ENCODE results near the gene ADAMTSL2.
A peak's percentile ranks its signal among the peaks of the same experiment; 100 is the strongest.

ADAMTSL2 gene

DNA sequence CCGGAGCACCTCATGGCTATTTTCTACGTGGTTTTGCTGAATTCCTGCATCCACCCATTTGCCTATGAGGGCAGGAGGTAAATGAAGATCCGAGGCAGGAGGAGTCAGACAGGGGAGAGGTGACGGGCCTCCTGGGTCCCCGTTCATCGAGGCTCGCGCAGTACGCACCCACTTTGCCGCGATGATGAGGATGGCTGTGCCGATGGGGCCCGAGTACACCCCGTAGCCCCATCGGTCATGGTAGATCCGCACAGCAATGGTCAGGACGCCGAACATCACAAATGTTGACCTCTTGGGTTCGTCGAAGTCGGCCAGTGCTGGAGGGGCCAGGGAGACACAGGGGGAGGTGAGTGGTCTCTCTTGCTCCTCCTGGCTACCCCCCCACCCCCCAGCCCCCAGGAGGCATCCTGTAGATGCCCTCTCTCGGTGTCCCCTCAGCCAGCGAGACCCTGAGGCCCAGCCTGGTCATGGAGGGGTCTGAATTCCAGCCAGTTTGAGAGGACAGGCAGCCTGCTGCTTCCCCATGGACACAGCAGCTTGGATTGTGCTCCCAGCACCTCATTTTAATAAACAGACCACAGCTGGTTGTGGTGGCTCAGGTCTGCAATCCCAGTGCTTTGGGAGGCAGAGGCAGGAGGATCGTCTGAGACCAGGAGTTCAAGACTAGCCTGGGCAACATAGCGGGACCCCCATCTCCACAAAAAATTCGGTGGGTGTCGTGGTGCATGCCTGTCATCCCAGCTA is 15.6 kb upstream of the ADAMTSL2 start:
- DNase-seq, result no peak

DNA sequence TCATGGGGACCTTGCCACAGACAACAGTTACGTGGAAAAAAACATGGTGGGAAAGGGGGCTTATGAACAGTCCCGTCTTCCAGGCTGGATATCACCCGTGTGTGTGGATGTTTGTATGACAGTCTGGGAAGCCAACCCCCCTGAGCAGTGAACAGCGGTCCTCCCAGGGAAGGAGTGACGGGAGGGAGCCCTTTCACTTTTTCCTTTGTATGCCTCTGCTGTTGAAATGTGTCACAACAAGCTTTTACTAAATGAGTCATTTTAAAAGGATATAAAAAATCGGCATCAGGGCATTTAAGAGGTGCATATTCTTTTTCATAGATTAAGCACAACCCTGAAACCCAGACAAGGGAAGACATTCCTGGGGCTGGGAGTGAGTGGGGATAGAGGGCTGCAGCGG is 14.8 kb upstream of the ADAMTSL2 start:
- no peak for DNase-seq

DNA sequence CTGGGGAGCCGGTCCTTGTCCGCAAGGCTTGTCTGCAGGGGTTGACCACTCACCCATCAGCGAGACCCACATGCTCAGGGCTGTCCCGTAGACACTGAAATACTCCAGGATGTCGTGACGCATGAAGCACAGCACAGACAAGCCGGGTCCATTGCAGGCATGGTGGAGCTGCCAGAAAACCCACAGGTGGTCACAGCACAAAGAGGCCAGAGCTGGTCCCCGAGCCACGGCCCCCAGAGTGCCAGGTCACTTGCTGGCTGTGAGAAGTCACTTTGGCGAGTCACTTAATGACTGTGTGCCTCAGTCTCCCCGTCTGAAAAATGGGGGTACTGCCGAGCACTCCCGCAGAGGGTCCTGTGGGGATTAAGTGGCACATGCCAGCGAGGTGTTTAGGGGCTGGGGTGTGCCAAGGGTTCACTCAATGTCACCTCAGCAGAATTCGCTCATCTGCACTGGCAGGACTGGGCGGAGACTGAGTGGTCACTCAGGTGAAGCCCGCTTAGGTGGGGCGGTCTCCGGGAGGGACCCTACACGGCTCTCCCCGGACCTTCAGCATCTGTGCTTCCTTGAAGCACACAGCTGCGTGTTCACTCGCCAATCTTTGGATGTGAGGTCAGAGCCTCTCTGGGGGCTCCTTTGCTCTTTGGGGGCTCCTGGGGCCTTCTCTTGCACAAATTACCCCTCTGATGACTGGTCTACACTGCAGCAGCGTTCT is 14.2 kb upstream of the ADAMTSL2 start:
- no peak for DNase-seq

DNA sequence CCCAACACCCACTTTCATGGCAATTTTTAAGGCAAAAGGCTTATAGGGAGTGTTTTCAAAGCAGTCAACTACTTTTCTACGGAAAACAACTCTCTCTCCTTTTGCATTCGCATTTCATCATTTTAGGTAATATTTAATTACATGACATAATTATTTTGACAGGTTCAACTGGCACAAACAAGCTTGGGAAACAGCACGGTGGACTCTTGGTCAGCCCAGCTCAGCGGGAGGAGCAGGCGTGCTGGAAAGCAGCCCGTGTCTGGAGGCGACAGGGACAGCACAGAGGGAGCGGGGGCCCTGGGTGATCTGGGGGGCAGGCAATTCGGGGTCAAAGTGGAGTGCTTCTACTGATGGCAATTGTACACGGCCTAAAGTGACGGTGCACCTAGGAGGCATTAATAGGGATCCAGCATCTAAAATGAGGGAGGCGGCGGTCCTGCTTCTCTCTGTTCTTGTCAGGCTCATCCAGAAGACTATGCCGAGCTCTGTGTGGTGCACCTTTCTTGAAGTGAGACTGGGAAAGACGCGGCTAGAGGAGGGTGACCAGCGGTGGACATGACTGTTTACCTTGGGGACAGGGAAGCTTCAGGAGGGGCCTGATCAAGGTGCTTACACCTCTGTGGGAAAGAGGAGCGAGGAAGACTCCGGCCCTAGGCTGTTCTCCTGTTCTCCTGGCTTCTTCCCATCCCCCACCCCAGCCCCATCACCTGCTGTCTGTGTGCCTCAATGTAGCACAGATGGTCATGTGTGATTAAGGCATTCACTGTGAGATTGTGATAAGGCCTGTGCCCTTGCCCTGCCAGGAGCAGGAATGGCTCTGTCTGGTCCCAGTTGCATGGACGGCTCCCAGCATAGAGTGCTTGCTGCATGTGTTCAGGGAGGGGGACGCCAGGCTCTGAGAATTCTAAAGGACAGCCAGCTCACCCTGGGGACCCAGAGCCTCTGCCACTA is 13.1 kb upstream of the ADAMTSL2 start:
- DNase-seq, result no peak

DNA sequence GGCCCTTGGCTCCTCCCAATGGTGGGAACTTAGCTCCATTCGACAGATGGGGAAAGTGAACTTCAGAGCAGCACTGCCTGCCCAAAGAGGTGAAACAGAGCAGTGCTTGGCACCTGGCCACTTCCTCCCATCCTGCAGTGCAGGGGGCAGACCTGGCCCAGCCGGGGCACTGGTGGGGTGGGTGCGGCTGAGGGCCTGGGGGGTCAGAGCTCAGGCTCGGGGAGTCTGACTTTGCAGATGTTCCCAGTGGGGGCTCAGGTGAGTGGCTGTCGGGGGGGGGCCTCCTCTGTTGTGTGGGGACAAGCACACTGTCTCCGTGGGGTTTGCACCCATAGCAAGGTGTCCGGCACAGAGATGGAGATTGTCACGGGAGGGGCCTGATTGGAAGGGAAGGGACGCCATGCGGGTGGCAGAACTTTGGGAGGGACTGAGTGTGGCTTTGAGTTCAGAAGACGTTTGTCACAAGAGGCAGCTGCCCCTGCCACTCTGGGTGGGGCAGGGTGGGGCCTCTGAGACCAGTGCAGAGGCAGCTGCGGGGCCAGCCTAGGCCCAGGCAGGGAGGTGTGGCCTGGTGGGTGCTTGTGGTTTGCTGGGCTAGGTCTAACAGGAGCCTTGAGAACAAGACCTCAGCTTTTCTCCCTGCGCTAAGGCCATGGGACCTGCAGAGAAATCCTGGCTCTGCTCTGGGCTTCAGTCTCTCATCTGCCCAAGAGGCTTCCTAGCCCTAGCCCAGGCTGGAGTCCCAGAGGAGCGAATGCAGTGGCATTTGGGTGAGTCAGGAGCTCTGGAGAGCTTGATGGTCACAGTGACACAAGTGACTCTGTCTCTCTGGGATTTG is 12.2 kb upstream of the ADAMTSL2 start:
- no peak for DNase-seq

DNA sequence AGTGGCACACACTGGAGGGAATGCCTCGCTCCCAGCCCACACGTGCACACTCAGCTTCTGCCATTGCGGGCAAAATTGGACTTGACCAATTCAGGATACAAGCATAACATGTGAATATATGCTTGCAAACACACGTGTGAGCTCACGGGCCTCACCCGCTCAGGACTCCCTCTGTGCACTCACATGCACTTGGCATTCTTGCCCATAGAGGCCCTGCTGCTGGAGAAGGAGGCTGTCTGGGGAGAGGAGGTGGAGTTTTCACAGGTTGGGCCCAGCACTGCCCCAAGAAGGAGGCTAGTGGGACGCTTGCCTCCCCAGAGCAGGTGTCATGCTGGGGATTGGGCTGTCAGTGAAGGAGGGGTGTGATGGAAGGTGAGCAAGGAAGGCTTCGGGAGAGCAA is 11.4 kb upstream of the ADAMTSL2 start:
- DNase-seq, result no peak

DNA sequence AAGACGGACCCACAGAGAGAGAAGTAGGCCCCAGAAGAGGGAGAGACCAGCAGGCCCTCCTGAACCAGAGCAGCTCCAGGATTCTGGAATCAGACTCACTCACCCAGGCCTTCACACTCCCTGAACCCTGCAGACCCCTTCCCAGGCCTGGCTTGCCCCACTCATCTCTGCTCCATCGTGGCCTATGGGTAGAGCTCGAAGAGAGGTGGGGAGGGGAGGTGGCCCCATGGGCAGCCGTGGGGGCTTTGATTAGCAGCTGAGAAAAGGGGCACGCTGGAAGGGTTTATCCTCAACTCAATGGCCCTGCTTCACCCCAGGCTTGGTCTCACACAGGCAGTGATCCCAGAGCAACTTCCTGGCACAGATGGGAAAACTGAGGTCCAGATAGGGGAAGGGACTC is 10.4 kb upstream of the ADAMTSL2 start:
- DNase-seq, result no peak

DNA sequence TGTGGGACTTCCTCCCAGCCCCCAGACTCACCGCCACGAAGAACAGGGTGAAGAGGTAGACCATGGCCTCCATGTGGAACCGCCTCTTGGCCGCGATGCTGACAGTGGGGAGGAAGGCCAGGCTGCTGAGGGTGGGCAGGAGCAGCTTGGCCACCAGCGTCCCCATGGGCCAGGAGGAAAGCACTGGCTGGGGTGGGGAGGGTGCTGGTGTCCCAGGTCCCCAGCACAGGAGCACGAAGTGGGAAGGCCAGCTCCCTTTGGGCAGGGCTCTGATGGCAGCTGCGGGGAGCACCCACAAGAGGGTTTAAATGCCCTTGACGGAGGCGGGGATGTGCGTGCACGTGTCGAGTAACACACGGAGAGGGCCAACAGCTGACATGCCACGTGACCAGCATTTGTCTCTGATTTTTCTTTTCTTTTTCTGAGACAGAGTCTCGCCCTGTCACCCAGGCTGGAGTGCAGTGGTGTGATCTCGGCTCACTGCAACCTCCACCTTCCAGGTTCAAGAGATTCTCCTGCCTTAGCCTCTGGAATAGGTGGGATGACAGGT is 9.8 kb upstream of the ADAMTSL2 start, which contains the start of gene MYMK:
TSS of gene MYMK (minus strand) at position 281 of the 550 bp plus-strand sequence. CDS start at position 166, 115 bp downstream.
- no peak for DNase-seq

DNA sequence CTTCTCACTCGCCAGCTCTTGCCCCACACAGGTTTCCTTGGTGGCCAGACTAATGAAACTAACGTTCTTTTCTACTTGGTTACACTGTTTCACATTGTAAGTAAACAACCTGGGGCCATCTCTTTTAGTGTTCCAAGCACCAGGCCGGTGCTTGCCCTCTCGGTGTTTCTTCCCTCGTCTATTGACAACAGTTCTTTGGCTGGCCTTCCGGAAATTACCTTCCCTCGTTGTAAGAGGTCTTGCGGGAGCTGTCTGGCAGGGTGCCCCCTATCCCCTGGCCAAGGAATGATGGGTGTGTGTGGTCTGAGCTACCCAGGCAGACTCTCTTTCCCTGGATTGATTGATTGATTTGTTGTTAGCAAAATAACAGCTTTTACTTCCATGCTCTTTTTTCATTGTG is 8.8 kb upstream of the ADAMTSL2 start:
- no peak for DNase-seq

DNA sequence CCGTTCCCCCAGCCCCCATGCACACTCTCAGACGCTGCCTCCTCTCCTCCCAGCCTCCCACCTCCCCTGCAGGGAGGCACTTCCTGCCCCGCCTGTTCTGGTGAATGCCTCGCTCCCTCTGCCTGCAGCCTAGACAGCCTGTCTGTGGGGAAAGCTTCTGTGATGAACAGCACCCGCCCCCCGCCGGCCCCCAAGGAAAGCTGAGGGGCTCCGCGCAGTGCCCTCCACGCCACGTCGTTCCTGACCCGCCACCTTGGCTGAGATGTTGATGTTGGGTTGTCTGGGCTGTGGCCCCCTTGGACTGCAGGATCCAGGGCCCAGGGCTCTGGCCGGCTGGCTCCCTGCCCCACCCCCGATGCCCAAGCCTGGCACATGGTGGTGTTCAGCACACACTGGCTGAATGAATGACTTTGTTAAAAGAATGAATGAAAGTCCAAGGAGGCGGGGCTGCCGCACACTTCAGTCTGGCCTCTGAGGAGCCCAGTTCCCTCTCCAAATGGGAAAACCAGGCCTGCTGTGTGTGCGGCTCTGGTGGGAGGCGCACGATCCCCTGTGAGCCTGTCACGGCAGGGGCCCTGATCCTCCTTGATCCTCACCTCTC is 7.7 kb upstream of the ADAMTSL2 start:
- DNase-seq, result no peak

DNA sequence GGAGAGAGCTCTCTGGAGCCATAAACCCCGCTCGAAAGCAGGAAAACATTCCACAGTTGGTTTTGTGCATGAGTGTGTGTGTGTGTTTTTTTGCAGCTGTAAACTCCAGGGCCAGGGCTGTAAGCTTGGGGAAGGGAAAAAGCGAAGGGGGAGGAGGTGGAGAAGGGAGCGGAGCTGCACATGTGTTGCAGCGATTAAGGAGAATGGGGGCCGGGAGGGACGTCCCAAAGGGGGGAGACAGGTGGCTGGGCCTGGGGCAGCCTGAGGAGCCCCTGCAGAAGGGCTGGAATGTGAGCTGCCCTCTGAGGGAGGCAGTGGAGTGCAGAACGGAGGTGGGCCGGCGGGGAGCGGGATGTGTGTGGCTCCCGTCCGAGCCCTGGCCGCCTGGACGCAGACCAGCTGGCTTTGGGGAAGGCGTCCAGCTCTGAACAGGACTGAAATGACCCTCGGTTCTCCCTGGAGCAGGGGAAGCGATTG is 7.0 kb upstream of the ADAMTSL2 start:
- DNase-seq, result no peak

DNA sequence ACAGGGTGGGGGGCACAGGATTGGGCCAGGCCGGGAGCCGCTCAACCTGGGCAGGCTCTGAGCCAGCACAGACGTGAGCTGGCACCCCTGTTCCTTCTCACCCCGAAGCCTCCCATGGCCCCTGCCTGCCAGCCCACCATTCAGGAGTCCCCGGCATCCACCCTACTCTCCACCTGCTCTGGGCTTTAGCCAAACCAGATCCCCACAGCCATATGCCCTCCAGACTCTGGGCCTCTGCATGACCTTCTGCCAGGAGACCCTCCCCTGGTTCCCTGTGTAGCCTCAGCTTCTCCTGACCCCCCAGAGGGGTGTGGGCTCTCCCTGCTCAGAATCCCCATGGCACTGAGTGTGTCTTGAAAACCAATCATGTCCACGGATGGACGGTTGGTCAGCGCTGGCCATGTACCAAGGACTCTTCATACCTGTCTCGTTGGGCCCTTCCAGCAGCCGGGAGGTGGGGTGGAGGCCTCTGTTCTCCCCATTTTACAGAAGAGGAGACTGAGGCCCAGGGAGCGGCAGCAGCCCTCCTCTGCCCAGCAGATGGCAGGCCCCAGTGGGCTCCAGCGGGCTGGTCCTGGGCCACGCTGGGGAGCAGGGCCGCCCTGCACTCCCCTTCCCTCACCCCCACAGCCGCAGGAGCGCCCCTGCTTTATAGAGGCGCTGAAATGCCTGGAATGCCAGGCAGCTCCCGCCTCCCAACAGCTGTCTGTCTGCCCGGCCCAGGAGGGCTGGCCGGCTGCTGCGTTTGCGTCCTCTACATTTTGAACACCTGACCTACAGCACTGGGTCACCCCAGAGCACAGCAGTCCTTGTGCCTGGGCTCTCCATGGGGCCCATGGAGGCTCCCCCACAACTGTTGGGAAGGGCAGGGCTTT is 6.3 kb upstream of the ADAMTSL2 start:
- DNase-seq, result no peak

DNA sequence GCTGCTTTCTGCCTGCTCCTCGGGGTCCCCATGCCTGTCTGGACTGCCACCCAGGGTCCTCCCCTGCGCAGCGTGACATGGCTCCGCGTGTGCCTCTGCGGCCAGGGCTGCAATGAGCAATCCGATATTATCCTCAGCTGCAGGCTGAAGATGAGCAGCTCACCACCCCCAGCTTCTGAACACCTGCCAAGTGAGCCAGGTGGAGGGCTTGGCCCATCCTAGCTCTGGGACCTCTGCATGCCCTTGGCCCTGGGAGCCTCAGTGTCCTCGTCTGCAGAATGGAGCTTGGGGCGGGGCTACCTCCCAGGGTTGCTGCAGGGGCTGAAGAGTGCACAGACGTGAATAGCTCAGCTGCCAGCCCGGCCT is 5.6 kb upstream of the ADAMTSL2 start:
- no peak for DNase-seq

DNA sequence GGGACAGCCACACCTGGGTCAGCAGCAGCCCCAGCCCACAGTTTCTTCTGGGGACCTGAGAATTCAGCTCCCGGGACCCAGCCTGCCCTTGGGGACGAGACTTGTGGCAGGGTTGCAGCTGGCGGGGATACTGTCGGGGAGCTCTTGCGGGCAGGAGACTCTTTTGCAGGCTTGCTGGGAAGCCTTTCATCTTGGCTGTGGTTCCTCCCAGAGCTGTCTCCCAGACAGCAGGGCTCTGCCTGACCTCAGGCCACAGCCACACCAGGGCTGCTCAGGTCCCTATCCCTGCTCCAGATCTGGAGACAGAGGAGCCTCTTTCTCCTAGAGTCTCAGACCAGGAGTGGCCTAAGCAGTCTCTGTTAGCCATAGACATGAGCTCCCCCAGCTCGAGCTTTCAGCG is 5.0 kb upstream of the ADAMTSL2 start:
- DNase-seq, result no peak

DNA sequence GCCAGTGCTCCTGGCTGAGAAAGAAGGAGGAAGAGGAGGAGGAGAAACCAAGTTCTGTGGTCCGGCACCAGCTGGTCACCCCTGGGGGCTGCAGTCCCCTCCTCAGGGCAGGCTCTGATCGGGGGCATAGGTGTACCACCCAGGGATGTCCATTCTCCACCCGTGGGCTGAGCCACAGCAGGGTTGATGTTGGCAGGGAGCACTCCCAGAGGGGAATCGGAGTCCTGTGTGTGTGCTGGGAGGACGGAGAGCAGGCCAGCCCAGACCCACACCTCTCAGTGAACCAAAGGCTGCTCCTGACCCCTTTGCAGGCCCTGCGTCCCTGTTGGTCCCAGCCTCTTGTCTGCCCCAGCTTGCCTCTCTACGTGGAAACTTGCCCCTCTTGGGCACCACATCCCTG is 4.6 kb upstream of the ADAMTSL2 start:
- DNase-seq, result no peak

DNA sequence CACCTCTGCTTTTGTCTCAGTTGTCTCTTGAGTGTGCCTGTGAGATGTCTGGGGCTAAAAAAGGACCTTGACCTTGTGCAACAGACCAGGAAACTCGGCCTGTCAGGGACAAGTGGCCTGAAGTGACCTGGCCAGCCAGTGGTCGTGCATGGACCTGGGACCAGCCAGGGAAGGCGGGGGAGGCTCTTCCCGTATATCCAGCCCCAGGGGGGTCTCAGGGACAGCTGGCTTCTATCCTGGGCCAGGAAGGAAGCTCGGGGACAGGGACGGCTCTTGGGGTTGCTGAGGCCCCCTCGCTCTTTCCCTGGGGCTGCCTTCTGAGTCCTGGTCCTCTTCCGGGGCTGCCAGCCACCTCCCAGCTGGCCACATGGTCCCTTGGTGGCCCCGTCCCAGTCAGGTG is 3.2 kb upstream of the ADAMTSL2 start:
- DNase-seq, result no peak

DNA sequence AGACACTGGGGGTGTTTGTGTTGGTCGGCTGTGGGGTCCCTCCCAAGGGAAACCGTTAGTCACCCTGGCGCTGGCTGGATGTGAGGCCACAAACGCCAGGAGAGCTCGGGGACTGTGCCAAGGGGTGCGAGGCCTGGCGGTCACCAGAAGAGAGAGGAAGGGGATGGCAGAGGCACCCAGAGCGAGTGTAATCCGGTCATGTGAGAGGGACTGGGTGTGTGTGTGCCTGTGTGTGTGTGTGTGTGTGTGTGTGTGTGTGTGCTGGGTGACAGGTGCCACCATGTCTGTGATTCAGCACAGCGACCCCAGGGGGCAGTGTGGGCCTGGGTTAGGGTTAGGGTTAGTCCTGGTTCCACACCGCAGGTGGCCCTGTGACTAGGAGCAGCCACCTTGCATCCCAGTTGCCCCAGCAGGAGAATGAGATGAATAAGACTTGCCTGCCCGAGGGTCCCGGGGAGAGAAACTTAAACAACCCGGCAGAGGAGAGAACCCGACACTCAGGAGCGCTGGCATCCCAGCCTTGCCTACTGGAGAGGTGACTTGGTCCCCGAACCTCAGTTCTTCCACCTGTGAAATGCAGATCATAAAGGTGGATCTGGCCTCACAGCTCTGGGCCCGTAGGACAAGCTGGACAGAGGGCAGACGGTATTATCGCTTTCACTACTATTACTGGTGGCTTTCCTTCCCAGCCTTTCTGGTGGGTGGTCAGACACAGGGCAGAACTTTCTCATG is 1.4 kb upstream of the ADAMTSL2 start:
- DNase-seq, result peak; percentile 73

DNA sequence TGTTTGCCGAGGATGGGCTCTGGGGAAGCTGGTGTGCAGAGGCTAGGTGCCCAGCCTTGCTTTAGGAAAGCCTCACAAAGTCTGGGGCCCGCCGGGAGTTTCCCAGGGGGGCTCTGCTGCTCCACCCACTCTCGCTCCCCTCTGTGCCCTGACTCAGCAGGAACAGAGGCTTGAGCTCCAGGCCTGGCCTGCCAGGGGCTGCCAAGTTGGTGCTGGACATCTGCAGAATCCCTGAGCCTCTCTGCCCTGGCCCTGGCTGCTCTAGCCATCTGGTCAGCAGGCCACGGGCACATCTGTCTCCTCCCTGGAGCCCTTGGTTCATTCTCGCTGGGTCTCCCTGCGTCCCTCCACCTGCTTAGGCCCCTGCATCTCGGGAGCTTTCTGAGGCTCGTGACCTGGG is 647 bp upstream of the ADAMTSL2 start:
- DNase-seq, result no peak

DNA sequence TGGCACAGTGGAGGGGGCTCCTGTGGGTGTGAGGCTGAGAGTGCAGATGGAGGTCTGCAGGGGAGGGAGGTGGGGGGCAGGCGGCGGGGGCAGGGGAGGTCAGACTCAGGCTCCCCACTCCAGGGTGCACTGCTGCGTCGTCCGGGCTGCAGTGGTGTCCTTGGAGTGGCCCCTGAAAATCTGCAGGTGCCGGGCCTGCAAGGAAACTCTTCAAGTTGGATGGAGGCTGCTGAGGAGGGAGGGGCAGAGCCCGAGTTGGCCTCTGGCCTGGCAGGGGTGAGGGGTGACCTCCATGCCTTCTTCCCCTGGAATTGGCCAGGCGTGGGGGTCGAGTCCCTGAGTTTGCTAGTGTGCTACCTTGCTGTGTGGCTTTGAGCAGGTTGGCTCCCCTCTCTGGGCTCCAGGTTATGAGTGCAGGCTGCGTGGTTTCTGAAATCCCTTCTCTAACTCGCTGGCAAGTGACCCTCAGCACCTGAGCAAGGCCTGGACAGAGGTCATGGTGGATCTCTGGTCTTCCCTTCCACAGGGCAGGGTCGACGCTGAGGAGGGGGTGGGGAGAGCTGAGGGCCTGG is 888 bp downstream of the ADAMTSL2 start:
- no peak for DNase-seq

DNA sequence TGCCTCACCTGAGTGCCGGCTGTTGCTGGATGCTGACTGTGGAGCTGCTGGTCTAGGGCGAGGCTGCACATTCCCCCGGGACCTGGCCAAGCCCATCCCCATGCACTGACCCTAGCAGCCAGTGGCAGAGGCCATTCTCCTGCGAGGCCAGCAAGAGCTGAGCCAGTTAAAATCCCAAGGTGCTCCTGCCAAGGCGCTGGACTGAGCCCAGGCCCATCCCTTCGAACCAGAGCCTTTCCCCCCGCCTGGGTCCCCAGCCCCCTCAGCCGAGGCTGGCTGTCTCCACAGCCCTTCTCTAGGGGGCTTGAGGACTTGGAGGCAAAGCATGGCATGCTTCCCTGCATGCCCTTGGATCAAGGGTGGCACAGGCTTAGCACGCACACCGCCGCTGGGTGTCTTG is 1.6 kb downstream of the ADAMTSL2 start:
- DNase-seq, result no peak
